ENCODE data around the gene C11orf68. TPM values are rescaled to one million over a fixed set of nuclear protein-coding genes. Genes with fewer than 3 reads are reported as not detected.
A peak's percentile ranks its signal among the peaks of the same experiment; 100 is the strongest.
"Not testable (repeated sequence)": the region's sequence is repeated elsewhere in the genome, so short reads cannot be mapped to it uniquely, and the experiment has no call there.

Gene C11orf68
- total RNA-seq, 1 donor from 2014 or later, result 28.6 TPM

GRCh38 chr11:65897020-65897471 is 21.8 kb downstream of the C11orf68 start:
- Mint-ChIP-seq H3K4me3 (ENCODE audit: low read depth) (no peak overlapping the region), H3K9me3 (ENCODE audit: low read depth) (no peaks in the 10 kb centered on the region)

GRCh38 chr11:65896034-65896999 is 22.5 kb downstream of the C11orf68 start:
- no peak for TF ChIP-seq CTCF (IDR thresholded peaks at IDR 0.05; ENCODE audit: unreplicated experiment)
- peaks cover 6% of the 10 kb centered on the region for H3K4me1 Mint-ChIP-seq (ENCODE audit: low read depth)
- no peak for DNase-seq (ENCODE audit: low spot score, unreplicated experiment)
- no peak overlapping the region for H3K4me3 Mint-ChIP-seq (ENCODE audit: low read depth)
- no peaks in the 10 kb centered on the region for H3K9me3 Mint-ChIP-seq (ENCODE audit: low read depth)
- H3K27me3 Mint-ChIP-seq, result peaks cover 59% of the 10 kb centered on the region
- no peaks in the 10 kb centered on the region for H3K36me3 Mint-ChIP-seq (ENCODE audit: insufficient read depth)
- no peak overlapping the region for H3K27ac Mint-ChIP-seq

More at GRCh38 chr11:65897020-65897471, 21.8 kb downstream of the C11orf68 start:
- DNase-seq (ENCODE audit: low spot score, unreplicated experiment), result no peak
- no peak for TF ChIP-seq CTCF (IDR thresholded peaks at IDR 0.05; ENCODE audit: unreplicated experiment)
- peaks cover 6% of the 10 kb centered on the region for H3K4me1 Mint-ChIP-seq (ENCODE audit: low read depth)
- no peaks in the 10 kb centered on the region for H3K36me3 Mint-ChIP-seq (ENCODE audit: insufficient read depth)
- peaks cover 64% of the 10 kb centered on the region for H3K27me3 Mint-ChIP-seq
- H3K27ac Mint-ChIP-seq, result no peak overlapping the region

- H3K27me3 Mint-ChIP-seq, result peaks cover 51% of the 10 kb centered on the region
- H3K27ac Mint-ChIP-seq, result no peak overlapping the region
- TF ChIP-seq CTCF (IDR thresholded peaks at IDR 0.05; ENCODE audit: unreplicated experiment), result no peak
- no peaks in the 10 kb centered on the region for H3K36me3 Mint-ChIP-seq (ENCODE audit: insufficient read depth)
- H3K4me3 Mint-ChIP-seq (ENCODE audit: low read depth), result no peak overlapping the region
- peaks cover 6% of the 10 kb centered on the region for H3K4me1 Mint-ChIP-seq (ENCODE audit: low read depth)
- no peak for DNase-seq (ENCODE audit: low spot score, unreplicated experiment)
- H3K9me3 Mint-ChIP-seq (ENCODE audit: low read depth), result no peaks in the 10 kb centered on the region
Observed at GRCh38 chr11:65895482-65895981, 23.3 kb downstream of the C11orf68 start.

- H3K9me3 Mint-ChIP-seq (ENCODE audit: low read depth), result no peaks in the 10 kb centered on the region
- no peak overlapping the region for H3K4me3 Mint-ChIP-seq (ENCODE audit: low read depth)
- no peaks in the 10 kb centered on the region for H3K36me3 Mint-ChIP-seq (ENCODE audit: insufficient read depth)
- H3K4me1 Mint-ChIP-seq (ENCODE audit: low read depth), result peaks cover 17% of the 10 kb centered on the region
- H3K27me3 Mint-ChIP-seq, result peaks cover 54% of the 10 kb centered on the region
- no peak for DNase-seq (ENCODE audit: low spot score, unreplicated experiment)
- no peak for TF ChIP-seq CTCF (IDR thresholded peaks at IDR 0.05; ENCODE audit: unreplicated experiment)
- H3K27ac Mint-ChIP-seq, result peak overlapping the region; percentile 74
Observed at GRCh38 chr11:65894034-65894591, 24.7 kb downstream of the C11orf68 start.

GRCh38 chr11:65892661-65893317 is 26.1 kb downstream of the C11orf68 start:
- TF ChIP-seq CTCF (IDR thresholded peaks at IDR 0.05; ENCODE audit: unreplicated experiment), result no peak
- no peak for DNase-seq (ENCODE audit: low spot score, unreplicated experiment)
- H3K27me3 Mint-ChIP-seq, result peaks cover 46% of the 10 kb centered on the region
- peaks cover 22% of the 10 kb centered on the region for H3K4me1 Mint-ChIP-seq (ENCODE audit: low read depth)
- peak overlapping the region; percentile 47 for H3K4me3 Mint-ChIP-seq (ENCODE audit: low read depth)
- no peak overlapping the region for H3K27ac Mint-ChIP-seq
- H3K36me3 Mint-ChIP-seq (ENCODE audit: insufficient read depth), result no peaks in the 10 kb centered on the region
- H3K9me3 Mint-ChIP-seq (ENCODE audit: low read depth), result no peaks in the 10 kb centered on the region

GRCh38 chr11:65892137-65892540 is 26.7 kb downstream of the C11orf68 start:
- peak overlapping the region; percentile 47 for H3K4me3 Mint-ChIP-seq (ENCODE audit: low read depth)
- H3K27me3 Mint-ChIP-seq, result peaks cover 40% of the 10 kb centered on the region
- not testable (repeated sequence) for H3K36me3 Mint-ChIP-seq (ENCODE audit: insufficient read depth); DNase-seq (ENCODE audit: low spot score, unreplicated experiment); H3K9me3 Mint-ChIP-seq (ENCODE audit: low read depth); H3K27ac Mint-ChIP-seq
- H3K4me1 Mint-ChIP-seq (ENCODE audit: low read depth), result peaks cover 27% of the 10 kb centered on the region

All from progenitor cell of endocrine pancreas (in vitro differentiated cells).